K562 (cell line): ENCODE results near the gene DIAPH3. TPM values are rescaled to one million over a fixed set of nuclear protein-coding genes. Genes with fewer than 3 reads are reported as not detected.

Experiments used
- CBX8 ChIP-seq: fragments of 200-600 bp; sonication (generic); IDR thresholded peaks from 2 replicates; pipeline ENCODE4 v1.6.1; 2012; ENCODE audit warnings: borderline replicate concordance, mixed run types, low read depth, mild to moderate bottlenecking, moderate library complexity, mixed read lengths, low read length, control low read depth, inconsistent platforms; ENCODE audit not compliant: poor library complexity, severe bottlenecking; ENCODE audit errors: extremely low read depth
- HDGF ChIP-seq: fragments of 450-650 bp; IDR thresholded peaks from 2 replicates; pipeline ENCODE4 v1.6.1; 2016
- HSF4 ChIP-seq: fragments of 250-450 bp; sonication (Bioruptor Pico); IDR thresholded peaks from 2 replicates; pipeline ENCODE4 v2.1.2; 2022; ENCODE audit warnings: mild to moderate bottlenecking, moderate library complexity, borderline replicate concordance
- PCBP1 ChIP-seq: fragments of 200-400 bp; formaldehyde crosslinking; IDR thresholded peaks from 2 replicates; pipeline ENCODE4 v1.6.1; 2018; ENCODE audit warnings: mild to moderate bottlenecking, low read depth, low read length; ENCODE audit not compliant: poor library complexity, severe bottlenecking
- ZNF184 ChIP-seq: sonication (generic); formaldehyde crosslinking; IDR thresholded peaks from 2 replicates; pipeline ENCODE4 v1.5.0; 2020; ENCODE audit warnings: missing genetic modification reagents
- ZNF197 ChIP-seq: fragments of 200-800 bp; sonication (Bioruptor generic); IDR thresholded peaks from 2 replicates; pipeline ENCODE4 v1.6.1; 2016; ENCODE audit warnings: low read depth, missing genetic modification characterization, missing compliant biosample characterization
- ZNF282 ChIP-seq: sonication (generic); formaldehyde crosslinking; IDR thresholded peaks from 2 replicates; pipeline ENCODE4 v1.8.1; 2023; ENCODE audit warnings: missing genetic modification reagents
- polyA plus RNA-seq, 8 experiments: library from polyadenylated mRNA; depleted of rRNA in 4 of 8; stranded (reverse) in 5 of 8; unstranded in 3 of 8; fragments of >200 nt; fragmentation: Nextera tagmentation in 2 of 8; fragmentation: Illumina TruSeq in 1 of 8; extraction: Ambion mirVana in 2 of 8; extraction: Trizol in 1 of 8; gene quantifications; 2 replicates each; pipeline versions ENCODE4 v1.2.1 to v1.2.3, GENCODE V29; 2011 to 2014; ENCODE audit warnings: inconsistent platforms in 1 of 8, missing spikeins in 1 of 8
- total RNA-seq, 7 experiments: library from RNA; depleted of rRNA in 6 of 7; stranded (reverse); fragments of >200 nt in 6 of 7; fragmentation: Illumina TruSeq in 2 of 7; extraction: Trizol in 2 of 7; gene quantifications; 2 replicates each; pipeline versions ENCODE4 v1.2.1 to v1.2.3, GENCODE V29; 2011 to 2021; ENCODE audit warnings: low replicate concordance in 1 of 7
- TF ChIP-seq, protein P1 (sequence below): fragments of 200-600 bp; sonication (generic); IDR thresholded peaks from one replicate; pipeline ENCODE4 v1.6.1; 2012; ENCODE audit warnings: mild to moderate bottlenecking, low read depth, low read length, inconsistent platforms
- TF ChIP-seq, protein P2 (sequence below): sonication (generic); formaldehyde crosslinking; IDR thresholded peaks from 2 replicates; pipeline ENCODE4 v1.8.0; 2022; ENCODE audit warnings: mild to moderate bottlenecking, low read depth, missing genetic modification reagents
- TF ChIP-seq, protein P3 (sequence below): sonication (generic); formaldehyde crosslinking; IDR thresholded peaks from 2 replicates; pipeline ENCODE4 v1.8.0; 2022; ENCODE audit warnings: missing genetic modification reagents, mild to moderate bottlenecking, borderline replicate concordance

Gene DIAPH3
- total and polyA plus RNA-seq, 9 of the 15 experiments (the other 6 are each of a cell fraction or from before 2014, with no cell fraction given): 9.0 to 18.7 (median 14.7) TPM

DNA sequence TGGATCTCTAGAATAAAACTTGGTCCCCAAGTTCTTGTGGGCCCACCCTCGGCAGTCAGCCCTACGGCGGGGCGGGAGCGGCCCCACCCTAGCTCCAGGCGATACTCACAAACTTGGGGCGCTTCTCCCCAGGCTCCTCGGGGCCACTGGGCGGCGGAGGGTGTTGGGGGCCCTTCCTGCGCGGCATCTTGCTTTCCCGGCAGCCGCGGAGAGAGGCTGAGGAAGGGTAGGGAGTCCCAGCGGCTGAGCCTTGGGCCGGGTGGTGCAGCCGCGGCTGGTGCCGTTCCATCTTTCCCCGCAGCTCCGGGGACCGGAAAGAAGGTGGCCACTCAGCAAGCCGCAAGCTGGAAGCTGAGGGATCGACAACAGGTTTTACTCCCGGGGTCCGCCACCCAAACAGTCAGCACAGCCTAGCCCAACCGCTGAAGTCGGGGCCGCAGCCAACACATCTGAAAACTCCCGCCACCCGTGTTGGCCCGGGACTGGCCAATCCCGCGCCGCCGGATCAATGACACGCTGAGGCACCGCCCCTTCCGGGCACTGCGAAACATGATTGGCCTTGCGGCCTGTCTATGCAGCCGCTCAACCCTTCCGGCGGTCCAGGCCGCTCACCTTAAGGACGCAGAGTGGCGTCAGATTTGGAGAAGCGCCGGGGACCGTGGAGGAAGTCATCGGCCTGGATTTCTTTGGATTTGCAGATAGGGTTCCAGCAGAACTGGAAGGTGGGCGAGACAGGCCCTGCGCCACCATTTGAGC is at the start of gene DIAPH3 (continued):
- TF ChIP-seq, protein P1, sequence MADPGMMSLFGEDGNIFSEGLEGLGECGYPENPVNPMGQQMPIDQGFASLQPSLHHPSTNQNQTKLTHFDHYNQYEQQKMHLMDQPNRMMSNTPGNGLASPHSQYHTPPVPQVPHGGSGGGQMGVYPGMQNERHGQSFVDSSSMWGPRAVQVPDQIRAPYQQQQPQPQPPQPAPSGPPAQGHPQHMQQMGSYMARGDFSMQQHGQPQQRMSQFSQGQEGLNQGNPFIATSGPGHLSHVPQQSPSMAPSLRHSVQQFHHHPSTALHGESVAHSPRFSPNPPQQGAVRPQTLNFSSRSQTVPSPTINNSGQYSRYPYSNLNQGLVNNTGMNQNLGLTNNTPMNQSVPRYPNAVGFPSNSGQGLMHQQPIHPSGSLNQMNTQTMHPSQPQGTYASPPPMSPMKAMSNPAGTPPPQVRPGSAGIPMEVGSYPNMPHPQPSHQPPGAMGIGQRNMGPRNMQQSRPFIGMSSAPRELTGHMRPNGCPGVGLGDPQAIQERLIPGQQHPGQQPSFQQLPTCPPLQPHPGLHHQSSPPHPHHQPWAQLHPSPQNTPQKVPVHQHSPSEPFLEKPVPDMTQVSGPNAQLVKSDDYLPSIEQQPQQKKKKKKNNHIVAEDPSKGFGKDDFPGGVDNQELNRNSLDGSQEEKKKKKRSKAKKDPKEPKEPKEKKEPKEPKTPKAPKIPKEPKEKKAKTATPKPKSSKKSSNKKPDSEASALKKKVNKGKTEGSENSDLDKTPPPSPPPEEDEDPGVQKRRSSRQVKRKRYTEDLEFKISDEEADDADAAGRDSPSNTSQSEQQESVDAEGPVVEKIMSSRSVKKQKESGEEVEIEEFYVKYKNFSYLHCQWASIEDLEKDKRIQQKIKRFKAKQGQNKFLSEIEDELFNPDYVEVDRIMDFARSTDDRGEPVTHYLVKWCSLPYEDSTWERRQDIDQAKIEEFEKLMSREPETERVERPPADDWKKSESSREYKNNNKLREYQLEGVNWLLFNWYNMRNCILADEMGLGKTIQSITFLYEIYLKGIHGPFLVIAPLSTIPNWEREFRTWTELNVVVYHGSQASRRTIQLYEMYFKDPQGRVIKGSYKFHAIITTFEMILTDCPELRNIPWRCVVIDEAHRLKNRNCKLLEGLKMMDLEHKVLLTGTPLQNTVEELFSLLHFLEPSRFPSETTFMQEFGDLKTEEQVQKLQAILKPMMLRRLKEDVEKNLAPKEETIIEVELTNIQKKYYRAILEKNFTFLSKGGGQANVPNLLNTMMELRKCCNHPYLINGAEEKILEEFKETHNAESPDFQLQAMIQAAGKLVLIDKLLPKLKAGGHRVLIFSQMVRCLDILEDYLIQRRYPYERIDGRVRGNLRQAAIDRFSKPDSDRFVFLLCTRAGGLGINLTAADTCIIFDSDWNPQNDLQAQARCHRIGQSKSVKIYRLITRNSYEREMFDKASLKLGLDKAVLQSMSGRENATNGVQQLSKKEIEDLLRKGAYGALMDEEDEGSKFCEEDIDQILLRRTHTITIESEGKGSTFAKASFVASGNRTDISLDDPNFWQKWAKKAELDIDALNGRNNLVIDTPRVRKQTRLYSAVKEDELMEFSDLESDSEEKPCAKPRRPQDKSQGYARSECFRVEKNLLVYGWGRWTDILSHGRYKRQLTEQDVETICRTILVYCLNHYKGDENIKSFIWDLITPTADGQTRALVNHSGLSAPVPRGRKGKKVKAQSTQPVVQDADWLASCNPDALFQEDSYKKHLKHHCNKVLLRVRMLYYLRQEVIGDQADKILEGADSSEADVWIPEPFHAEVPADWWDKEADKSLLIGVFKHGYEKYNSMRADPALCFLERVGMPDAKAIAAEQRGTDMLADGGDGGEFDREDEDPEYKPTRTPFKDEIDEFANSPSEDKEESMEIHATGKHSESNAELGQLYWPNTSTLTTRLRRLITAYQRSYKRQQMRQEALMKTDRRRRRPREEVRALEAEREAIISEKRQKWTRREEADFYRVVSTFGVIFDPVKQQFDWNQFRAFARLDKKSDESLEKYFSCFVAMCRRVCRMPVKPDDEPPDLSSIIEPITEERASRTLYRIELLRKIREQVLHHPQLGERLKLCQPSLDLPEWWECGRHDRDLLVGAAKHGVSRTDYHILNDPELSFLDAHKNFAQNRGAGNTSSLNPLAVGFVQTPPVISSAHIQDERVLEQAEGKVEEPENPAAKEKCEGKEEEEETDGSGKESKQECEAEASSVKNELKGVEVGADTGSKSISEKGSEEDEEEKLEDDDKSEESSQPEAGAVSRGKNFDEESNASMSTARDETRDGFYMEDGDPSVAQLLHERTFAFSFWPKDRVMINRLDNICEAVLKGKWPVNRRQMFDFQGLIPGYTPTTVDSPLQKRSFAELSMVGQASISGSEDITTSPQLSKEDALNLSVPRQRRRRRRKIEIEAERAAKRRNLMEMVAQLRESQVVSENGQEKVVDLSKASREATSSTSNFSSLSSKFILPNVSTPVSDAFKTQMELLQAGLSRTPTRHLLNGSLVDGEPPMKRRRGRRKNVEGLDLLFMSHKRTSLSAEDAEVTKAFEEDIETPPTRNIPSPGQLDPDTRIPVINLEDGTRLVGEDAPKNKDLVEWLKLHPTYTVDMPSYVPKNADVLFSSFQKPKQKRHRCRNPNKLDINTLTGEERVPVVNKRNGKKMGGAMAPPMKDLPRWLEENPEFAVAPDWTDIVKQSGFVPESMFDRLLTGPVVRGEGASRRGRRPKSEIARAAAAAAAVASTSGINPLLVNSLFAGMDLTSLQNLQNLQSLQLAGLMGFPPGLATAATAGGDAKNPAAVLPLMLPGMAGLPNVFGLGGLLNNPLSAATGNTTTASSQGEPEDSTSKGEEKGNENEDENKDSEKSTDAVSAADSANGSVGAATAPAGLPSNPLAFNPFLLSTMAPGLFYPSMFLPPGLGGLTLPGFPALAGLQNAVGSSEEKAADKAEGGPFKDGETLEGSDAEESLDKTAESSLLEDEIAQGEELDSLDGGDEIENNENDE: no peak
- TF ChIP-seq, protein P2, sequence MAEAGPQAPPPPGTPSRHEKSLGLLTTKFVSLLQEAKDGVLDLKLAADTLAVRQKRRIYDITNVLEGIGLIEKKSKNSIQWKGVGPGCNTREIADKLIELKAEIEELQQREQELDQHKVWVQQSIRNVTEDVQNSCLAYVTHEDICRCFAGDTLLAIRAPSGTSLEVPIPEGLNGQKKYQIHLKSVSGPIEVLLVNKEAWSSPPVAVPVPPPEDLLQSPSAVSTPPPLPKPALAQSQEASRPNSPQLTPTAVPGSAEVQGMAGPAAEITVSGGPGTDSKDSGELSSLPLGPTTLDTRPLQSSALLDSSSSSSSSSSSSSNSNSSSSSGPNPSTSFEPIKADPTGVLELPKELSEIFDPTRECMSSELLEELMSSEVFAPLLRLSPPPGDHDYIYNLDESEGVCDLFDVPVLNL (CRISPR knock-in tag): peak; percentile 99
- TF ChIP-seq ZNF282 (CRISPR knock-in tag) (peak; percentile 70; the same call in 1 of the 2 replicates), PCBP1 (no peak), ZNF197 (no peak), HDGF (no peak), HSF4 (CRISPR knock-in tag) (no peak), ZNF184 (CRISPR knock-in tag) (no peak), CBX8 (no peak)
- TF ChIP-seq, protein P3, sequence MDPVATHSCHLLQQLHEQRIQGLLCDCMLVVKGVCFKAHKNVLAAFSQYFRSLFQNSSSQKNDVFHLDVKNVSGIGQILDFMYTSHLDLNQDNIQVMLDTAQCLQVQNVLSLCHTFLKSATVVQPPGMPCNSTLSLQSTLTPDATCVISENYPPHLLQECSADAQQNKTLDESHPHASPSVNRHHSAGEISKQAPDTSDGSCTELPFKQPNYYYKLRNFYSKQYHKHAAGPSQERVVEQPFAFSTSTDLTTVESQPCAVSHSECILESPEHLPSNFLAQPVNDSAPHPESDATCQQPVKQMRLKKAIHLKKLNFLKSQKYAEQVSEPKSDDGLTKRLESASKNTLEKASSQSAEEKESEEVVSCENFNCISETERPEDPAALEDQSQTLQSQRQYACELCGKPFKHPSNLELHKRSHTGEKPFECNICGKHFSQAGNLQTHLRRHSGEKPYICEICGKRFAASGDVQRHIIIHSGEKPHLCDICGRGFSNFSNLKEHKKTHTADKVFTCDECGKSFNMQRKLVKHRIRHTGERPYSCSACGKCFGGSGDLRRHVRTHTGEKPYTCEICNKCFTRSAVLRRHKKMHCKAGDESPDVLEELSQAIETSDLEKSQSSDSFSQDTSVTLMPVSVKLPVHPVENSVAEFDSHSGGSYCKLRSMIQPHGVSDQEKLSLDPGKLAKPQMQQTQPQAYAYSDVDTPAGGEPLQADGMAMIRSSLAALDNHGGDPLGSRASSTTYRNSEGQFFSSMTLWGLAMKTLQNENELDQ (CRISPR knock-in tag): no peak
